Heart right ventricle (tissue), 16 donors: ENCODE data around the gene SLC6A6. TPM values are rescaled to one million over a fixed set of nuclear protein-coding genes. Genes with fewer than 3 reads are reported as not detected.

ENCODE experiments used
- ATAC-seq, 8 donors: fragments of 200-7000 bp; cut with Tn5 transposase; one replicate each; pipeline ENCODE4 v1.9.1; 2020; ENCODE audit warnings: mild to moderate bottlenecking in 8 of 8, moderate library complexity in 8 of 8, moderate number of reproducible peaks in 1 of 8
- DNase-seq, 2 donors: peaks; one replicate each; pipeline ENCODE4 v3.0.0-alpha.2; 2020
- H3K27ac ChIP-seq, 10 donors: fragments of 200-600 bp; sonication (generic) in 2 of 10; one replicate each; pipeline versions ENCODE4 v1.5.0 to v1.8.0; 2020 to 2022; ENCODE audit warnings: mild to moderate bottlenecking in 3 of 10
- H3K27me3 ChIP-seq, 7 donors: fragments of 200-600 bp; one replicate each; pipeline ENCODE4 v1.8.0; 2021 to 2022; ENCODE audit warnings: mild to moderate bottlenecking in 2 of 7
- H3K36me3 ChIP-seq, 9 donors: fragments of 200-600 bp; sonication (generic) in 1 of 9; one replicate each; pipeline versions ENCODE4 v1.5.0 to v1.8.0; 2020 to 2022; ENCODE audit warnings: mild to moderate bottlenecking in 2 of 9
- H3K4me1 ChIP-seq, 9 donors: fragments of 200-600 bp; sonication (generic) in 1 of 9; one replicate each; pipeline versions ENCODE4 v1.5.0 to v1.8.0; 2020 to 2022; ENCODE audit warnings: mild to moderate bottlenecking in 4 of 9
- H3K4me3 ChIP-seq, 10 donors: fragments of 200-600 bp; sonication (generic) in 2 of 10; one replicate each; pipeline versions ENCODE4 v1.5.0 to v1.8.0; 2020 to 2022; ENCODE audit warnings: mild to moderate bottlenecking in 7 of 10, moderate library complexity in 2 of 10
- H3K9me3 ChIP-seq, 11 donors: fragments of 200-600 bp in 10 of 11; sonication (generic) in 2 of 11; one replicate each; pipeline versions ENCODE4 v1.5.0 to v1.8.0; 2013 to 2022; ENCODE audit warnings: mild to moderate bottlenecking in 2 of 11, control low read depth in 1 of 11, moderate library complexity in 1 of 11
- WGBS, 2 donors: extraction: QIAGEN DNeasy Blood & Tissue Kit; methylation state at CpG; one replicate each; pipeline ENCODE4 v1.1.7; 2013; ENCODE audit warnings: inconsistent platforms in 1 of 2; 5-methylcytosine and 5-hydroxymethylcytosine counted together
- intact Hi-C, 10 donors: fragments of 100-400 bp; cut with DNase I; formaldehyde crosslinking; loops; one replicate each; pipeline versions ENCODE4 v1.11.1 to v1.14.2; 2022
- polyA plus RNA-seq, 2 donors: library from polyadenylated mRNA; stranded (reverse); fragments of 200-250 nt; gene quantifications; one replicate each; pipeline ENCODE4 v1.2.3, GENCODE V29; 2013
- total RNA-seq, 10 donors: library from RNA; stranded (reverse); fragmentation: NEBNext Ultra II Directional in 3 of 10; extraction: Animal tissue kit (Norgen Biotek cat#: 25700) in 3 of 10; gene quantifications; one replicate each; pipeline versions ENCODE4 v1.2.1 to v1.2.4, GENCODE V29; 2021 to 2023
- TF ChIP-seq, protein P1 (sequence below), 9 donors: fragments of 200-600 bp; sonication (generic) in 2 of 9; IDR thresholded peaks; one replicate each; pipeline versions ENCODE4 v1.5.0 to v1.8.0; 2021 to 2022; ENCODE audit warnings: antibody characterized with exemption in 9 of 9, mild to moderate bottlenecking in 5 of 9, moderate library complexity in 1 of 9
- donor health status: Arrhythmogenic right ventricular cardiomyopathy.
- donor health status: ischemic (EF 13 %, LVEDD 7.1; RV severe dilation, severe dysfunction).
- donor health status: healthy with polysubstance abuse.
- donor health status: DM: no; HTN: yes; CAD: no.
- donor health status: DM: no; HTN: no; CAD: no.
- donor health status: ischemic (EF 25% LVEDD 6.9; RV normal size, moderate dysfunction).
- donor health status: ischemic (EF 25% LVEDD 5.7; RV mildly dilated, moderate dysfunction).
- donor health status: healthy.
- donor health status: DM: yes; HTN: yes; CAD: no.
- donor health status: Ischemic cardiomyopathy.
- donor health status: ischemic (EF 35%, LVEDD 5.7; RV mildly dilated, moderate dysfunction).
- donor health status: nonischemic (EF 11% LVEDD 7.7; RV severe dilation, severe dysfunction).
- donor health status: DM: yes; HTN: yes; CAD: no.
- donor health status: PGD.
- donor health status: ischemic (EF 29% LVEDD 5.4; RV normal size, mild dysfunction).
- donor health status: nonischemic (EF 23%, LVEDD 6.1; RV moderate dilation, normal function).

The SLC6A6 gene
- total and polyA plus RNA-seq, 12 donors = 7.7 to 68.7 (median 44.0) TPM

GRCh38 chr3:14397940-14398796 is 4.2 kb upstream of the SLC6A6 start:
- 77 to 78% methylated on average over 14 of the region's 14 CpGs for WGBS, 2 donors
- TF ChIP-seq, protein P1, sequence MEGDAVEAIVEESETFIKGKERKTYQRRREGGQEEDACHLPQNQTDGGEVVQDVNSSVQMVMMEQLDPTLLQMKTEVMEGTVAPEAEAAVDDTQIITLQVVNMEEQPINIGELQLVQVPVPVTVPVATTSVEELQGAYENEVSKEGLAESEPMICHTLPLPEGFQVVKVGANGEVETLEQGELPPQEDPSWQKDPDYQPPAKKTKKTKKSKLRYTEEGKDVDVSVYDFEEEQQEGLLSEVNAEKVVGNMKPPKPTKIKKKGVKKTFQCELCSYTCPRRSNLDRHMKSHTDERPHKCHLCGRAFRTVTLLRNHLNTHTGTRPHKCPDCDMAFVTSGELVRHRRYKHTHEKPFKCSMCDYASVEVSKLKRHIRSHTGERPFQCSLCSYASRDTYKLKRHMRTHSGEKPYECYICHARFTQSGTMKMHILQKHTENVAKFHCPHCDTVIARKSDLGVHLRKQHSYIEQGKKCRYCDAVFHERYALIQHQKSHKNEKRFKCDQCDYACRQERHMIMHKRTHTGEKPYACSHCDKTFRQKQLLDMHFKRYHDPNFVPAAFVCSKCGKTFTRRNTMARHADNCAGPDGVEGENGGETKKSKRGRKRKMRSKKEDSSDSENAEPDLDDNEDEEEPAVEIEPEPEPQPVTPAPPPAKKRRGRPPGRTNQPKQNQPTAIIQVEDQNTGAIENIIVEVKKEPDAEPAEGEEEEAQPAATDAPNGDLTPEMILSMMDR (IDR thresholded peaks at IDR 0.05) = no peak
- Histone ChIP-seq H3K27ac (no peak overlapping the region), H3K4me3 (no peak overlapping the region), H3K4me1 (peaks cover 0 to 43% (median 7%) of the 10 kb centered on the region in 9 donors), H3K27me3 (peaks cover 0 to 9% (median 0%) of the 10 kb centered on the region in 7 donors), H3K9me3 (no peaks in the 10 kb centered on the region), H3K36me3 (no peaks in the 10 kb centered on the region)
- DNase-seq (no peak), ATAC-seq (no peak)
- intact Hi-C loops = no loop called here

DNA sequence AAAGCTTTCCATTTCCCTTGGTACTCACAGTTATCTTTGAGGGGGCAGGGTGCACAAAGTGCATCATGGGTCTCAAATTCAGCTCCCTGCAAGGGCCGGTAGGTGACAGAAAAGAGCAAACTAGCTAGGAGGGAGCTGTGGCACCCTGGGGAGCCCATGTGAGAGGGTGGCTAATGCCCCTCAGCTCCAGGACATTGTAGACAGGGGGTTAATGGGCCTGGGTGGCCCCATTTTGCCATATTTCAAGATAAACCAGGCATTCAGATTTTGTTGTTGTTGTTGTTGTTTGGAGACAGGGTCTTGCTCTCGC is 3.7 kb upstream of the SLC6A6 start:
- WGBS, 2 donors = 73 to 87% methylated on average over 2 of the region's 2 CpGs
- H3K27ac ChIP-seq = no peak overlapping the region
- intact Hi-C loops = no loop called here
- DNase-seq = no peak
- TF ChIP-seq, protein P1 (IDR thresholded peaks at IDR 0.05) = no peak
- peaks cover 0 to 12% (median 0%) of the 10 kb centered on the region in 7 donors for H3K27me3 ChIP-seq
- peaks cover 4 to 49% (median 12%) of the 10 kb centered on the region in 9 donors for H3K4me1 ChIP-seq
- no peak for ATAC-seq
- no peaks in the 10 kb centered on the region for H3K9me3 ChIP-seq
- no peaks in the 10 kb centered on the region for H3K36me3 ChIP-seq
- no peak overlapping the region for H3K4me3 ChIP-seq

DNA sequence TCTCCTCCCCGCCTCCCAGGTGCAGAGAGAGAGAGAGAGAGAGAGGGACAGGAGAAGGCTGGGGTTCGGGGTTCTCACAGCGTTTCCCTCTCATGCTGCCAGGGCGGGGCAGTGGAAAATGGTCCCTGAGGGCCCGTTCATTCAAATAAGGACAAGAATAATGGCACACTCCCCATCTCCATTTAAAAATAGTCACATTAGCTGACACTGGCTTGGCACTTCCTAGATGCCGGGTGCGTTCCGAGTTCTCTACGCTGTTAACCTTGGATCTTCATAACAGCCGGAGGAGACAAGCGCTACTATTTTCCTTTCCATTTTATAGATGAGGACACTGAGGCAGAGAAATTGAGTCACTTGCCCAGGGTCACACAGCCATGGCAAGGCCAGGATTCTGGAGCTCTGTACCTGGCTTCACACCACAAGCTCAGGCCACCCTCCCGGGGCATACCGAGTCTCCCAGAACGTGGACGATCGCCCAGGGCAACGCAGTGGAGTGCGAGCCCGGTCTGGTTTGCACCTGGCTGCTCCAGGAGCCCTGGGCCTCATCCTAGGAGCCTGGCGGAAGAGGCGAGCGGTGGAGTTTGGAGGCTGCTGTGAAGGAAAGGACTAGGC is 608 bp upstream of the SLC6A6 start:
- DNase-seq = no peak
- peak overlapping the region; percentile 19 to 94 (median 87) for H3K27ac ChIP-seq

More for the DNA sequence above, 608 bp upstream of the SLC6A6 start:
- peaks cover 14 to 74% (median 29%) of the 10 kb centered on the region in 9 donors for H3K4me1 ChIP-seq
- H3K36me3 ChIP-seq = peaks cover 0 to 6% (median 0%) of the 10 kb centered on the region in 9 donors
- H3K27me3 ChIP-seq = peaks cover 0 to 17% (median 0%) of the 10 kb centered on the region in 7 donors
- no peaks in the 10 kb centered on the region for H3K9me3 ChIP-seq
- TF ChIP-seq, protein P1 (IDR thresholded peaks at IDR 0.05) = no peak
- peak overlapping the region; percentile 19 to 87 (median 72) for H3K4me3 ChIP-seq
- intact Hi-C loops = loop anchor here in 8 of 10 donors (2.0 to 10.0 kb wide), 7 partner anchors 36 to 137 kb away; no protein-coding TSS in a partner anchor
- peak in 6 of 8 donors; percentile 4 to 46 (median 22) for ATAC-seq
- WGBS, 2 donors = 26 to 31% methylated on average over 22 of the region's 22 CpGs
